HS-27A (cell line): ENCODE data around the gene DUS3L.
"Not testable (repeated sequence)": the region's sequence is repeated elsewhere in the genome, so short reads cannot be mapped to it uniquely, and the experiment has no call there.

Source experiments
- DNase-seq: peaks from one replicate; pipeline ENCODE4 v3.0.0-alpha.2; 2012; ENCODE audit warnings: low read depth, missing footprints

Gene DUS3L

GRCh38 chr19:5799247-5800241 lies 8.6 kb upstream of the DUS3L start:
- DNase-seq = no peak

GRCh38 chr19:5798244-5798643 lies 7.3 kb upstream of the DUS3L start:
- no peak for DNase-seq

GRCh38 chr19:5795382-5795919 lies 4.5 kb upstream of the DUS3L start:
- no peak for DNase-seq

- DNase-seq = no peak
These were observed 2.2 kb upstream of the DUS3L start for GRCh38 chr19:5793188-5793587.

DNA sequence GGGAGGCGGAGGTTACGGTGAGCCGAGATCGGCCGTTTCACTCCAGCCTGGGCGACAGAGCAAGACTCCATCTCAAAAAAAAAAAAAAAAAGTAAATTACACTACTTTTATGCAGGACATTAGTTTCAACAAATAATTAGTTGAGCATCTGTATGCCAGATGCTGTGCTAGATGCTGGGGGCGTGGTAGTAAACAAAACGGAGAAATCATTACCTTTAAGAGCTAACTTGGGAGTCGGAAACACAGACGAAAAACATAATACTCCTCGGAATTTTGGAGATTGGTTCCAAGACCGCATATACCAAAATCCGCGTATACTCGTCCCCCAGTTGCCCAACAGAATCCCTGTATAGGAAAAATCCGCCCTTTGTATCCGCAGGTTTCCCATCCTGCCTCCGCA lies 1.3 kb upstream of the DUS3L start:
- no peak for DNase-seq

GRCh38 chr19:5789886-5790558 lies 941 bp downstream of the DUS3L start:
- DNase-seq = no peak

- no peak for DNase-seq
These were observed 1.6 kb downstream of the DUS3L start for GRCh38 chr19:5789351-5789761.

- DNase-seq = no peak
These were observed 2.5 kb downstream of the DUS3L start for GRCh38 chr19:5788422-5788821.

DNA sequence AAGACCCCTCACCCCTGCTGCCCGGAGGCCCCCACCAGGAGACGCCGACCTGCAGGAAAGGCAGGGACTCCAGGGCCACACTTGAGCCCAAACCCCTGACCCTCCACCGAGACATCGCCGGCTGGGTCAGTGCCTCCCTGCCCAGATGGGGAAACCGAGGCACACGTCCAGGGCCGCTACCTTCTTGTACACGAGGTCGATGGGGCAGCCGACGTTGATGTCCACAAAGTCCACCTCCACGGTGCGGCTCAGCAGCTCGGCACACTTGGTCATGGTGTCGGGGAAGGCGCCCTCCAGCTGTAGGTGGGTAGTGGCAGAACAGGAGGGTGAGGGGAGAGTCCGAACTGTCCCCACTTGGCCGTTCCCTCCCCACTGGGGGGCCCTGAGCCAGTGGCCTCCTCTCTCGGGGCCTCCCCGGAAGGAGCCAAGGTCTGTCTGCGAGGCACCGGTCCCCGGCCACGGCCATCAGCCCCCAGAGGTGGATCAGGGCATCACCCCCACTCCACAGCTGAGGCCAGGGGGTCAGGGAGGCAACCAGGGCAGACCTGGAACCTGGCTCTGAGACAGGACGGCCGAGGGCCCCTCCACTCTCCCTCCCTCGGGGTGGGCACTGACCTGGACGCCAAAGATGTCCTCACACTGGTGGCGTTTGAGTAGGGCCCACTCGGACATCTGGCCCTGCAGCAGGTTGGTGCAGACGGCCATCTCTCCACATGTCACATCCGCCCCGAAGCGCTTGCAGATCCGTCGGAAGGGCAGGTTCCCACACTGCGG lies 3.4 kb downstream of the DUS3L start:
- DNase-seq = no peak

GRCh38 chr19:5786593-5787408 lies 4.2 kb downstream of the DUS3L start:
- no peak for DNase-seq

- DNase-seq = no peak
These were observed 5.5 kb downstream of the DUS3L start for GRCh38 chr19:5785423-5785822.

DNA sequence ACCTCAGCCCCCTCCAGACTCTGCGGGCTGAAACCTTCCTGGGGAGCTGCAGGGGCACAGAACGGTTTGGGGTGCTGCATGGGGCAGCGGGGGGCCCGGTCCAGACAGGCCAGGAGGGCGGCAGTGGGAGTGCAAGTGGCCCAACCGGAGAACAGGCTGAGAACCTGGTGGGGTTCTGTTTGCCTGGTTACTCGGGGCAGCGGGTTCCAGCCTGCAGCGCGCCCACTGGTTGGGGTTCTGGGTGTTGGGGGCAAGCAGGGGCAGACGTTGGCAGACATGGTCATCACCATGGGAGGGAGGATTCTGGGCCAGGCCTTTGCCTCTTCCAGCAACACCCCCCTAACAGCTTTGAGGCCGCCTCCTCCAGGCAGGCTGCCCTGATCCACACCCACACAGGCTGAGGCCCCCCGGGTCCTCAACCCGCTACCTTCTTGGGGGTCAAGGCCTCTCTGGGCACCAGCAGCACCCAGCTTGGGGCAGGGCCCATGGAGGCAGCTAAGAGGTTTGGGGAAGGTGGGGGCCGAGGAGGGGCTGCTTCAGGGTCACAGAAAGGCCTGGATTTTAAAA lies 6.3 kb downstream of the DUS3L start, which contains the start of gene PRR22:
TSS of gene PRR22 (minus strand) at position 166 of the 567 bp plus-strand sequence. CDS start at position 80, 86 bp downstream.
- no peak for DNase-seq

DNA sequence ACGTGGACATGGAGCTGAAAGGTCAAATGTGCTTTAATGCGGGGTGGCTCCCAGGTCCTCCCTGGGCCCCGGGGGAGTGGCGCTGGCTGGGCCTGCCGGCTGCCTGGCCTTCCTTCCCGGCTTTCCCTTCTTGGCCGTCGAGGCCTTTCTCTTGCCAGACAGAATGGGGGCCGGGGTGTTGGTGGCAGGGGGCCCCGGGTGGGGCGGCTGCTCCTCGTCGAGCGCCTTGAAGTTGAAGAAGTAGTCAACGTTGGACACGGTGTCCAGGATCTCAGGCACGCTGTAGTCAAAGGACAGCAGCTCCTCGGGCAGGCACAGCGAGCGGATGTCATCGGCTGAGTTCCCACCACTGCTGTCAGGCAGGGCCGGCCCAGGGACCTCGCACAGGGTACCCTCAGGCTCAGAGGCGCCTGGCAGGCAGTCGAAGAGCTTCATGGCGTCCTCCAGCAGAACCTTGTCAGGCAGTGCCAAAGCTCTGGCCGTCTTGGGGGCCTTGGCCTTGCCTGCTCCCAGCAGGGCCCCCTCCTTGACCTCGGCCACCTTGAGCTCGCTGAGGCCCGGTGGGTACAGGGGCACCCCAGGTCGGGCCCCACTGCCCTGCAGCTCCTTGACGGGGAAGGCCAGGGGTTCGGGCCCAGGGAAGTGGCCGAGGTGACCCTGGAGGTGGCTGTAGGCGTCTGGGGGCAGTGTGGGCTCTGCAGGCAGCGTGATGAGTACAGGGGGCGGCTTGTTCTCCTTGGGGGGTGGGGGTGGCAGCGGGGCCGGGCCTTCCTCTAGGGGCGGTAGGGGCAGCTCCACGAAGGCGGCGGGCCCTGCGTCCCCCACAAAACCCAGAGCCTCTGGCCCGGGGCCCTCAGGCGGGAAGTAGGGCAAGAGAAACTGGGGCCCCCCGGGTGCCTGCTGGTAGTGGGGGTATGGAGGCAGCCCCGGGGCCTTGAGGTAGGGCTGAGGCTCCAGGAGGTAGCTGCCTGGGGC lies 7.7 kb downstream of the DUS3L start:
- no peak for DNase-seq

DNA sequence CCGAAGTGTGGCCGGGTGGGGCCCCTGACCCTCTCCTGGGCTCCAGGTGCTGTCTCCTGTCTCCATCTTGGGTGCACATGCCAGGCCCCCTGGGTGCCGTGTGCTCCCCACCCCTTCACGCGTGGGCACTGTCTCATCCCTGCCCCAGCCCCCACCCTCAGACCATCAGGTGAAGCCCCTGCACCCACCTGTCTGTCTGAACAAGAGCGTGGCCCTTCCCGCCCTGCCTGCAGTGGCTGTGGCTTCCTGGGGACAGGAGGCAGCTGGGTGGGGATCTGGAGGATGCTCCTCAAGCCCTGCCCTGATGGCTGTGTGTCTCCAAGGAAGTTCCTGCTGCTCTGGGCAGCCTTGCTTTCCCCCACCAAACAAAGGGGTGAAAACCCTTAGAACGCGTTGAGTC lies 8.6 kb downstream of the DUS3L start:
- no peak for DNase-seq

DNA sequence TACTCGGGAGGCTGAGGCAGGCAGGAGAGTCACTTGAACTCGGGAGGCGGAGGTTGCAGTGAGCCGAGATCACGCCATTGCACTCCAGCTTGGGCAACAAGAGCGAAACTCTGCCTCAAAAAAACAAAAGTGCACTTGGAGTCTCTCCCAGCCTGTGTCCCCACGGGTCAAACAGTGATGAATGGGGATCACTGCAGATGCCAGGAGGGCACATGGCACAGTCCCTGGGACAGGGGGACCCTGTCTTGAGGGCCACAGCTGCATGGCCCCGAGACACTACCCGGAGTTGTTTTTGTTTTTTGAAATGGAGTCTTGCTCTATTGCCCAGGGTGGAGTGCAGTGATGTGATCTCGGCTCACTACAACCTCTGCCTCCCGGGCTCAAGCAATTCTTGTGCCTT lies 10.0 kb downstream of the DUS3L start:
- not testable (repeated sequence) for DNase-seq

DNA sequence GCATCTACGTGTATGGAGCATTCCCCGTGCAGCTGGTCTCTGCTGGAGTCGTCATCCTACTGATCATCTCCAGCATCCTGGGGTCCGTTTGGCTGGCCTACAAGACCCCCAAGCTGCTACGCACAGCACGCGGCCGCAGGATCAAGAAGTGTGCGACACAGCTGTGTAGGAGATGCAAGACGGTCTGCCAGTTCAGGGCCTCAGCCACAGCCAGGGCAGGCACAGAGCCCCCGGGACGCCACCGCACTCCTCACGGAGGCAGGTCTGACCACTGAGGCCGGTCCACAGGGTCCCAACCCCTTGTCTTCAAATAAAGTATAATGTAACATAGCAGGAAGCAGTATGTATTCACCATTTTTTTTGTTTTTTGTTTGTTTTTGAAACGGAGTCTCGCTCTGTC lies 12.6 kb downstream of the DUS3L start:
- DNase-seq = no peak

DNA sequence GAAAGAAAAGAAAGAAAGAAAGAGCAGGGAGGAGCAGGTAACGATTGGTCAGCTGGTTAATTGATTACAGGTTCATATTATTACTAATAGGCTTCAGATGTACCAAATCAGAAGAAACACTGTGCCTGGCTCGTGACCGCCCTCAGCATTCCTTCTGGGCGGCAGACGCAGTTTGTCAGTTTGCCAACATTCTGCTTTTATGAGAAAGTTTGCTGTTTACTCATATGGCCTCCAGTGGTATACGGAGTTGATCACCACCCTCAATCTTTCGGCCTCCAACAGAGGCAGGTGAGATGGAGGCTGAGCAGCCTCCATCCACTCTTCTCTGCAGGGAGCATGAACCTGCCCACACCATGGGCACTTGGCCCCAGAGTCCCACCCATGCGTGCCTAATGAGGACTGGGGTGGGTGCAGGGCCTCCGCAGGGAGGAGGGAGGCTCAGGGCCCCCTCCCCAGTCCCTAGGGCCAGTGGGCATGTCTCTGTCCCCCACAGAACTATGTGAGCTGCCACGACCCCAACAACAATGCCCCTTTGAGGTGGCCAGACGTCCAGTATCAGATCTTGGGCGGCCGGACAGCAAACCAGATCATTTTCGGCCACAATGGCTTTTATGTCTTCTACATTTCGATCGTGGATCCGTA lies 15.2 kb downstream of the DUS3L start:
- no peak for DNase-seq

GRCh38 chr19:5774921-5775320 lies 16.0 kb downstream of the DUS3L start:
- DNase-seq = no peak

GRCh38 chr19:5773276-5773675 lies 17.7 kb downstream of the DUS3L start:
- no peak for DNase-seq
